ENCODE results near the gene CYB561D1. TPM values are rescaled to one million over a fixed set of nuclear protein-coding genes. Genes with fewer than 3 reads are reported as not detected.

Gene CYB561D1
- total and polyA plus RNA-seq, 4 donors: 1.3 to 2.8 (median 2.0) TPM

GRCh38 chr1:109543283-109543987 lies 49.5 kb downstream of the CYB561D1 start:
- Histone ChIP-seq H3K4me3 (ENCODE audit: low read depth in 1 of 3, low read length in 3 of 3) (no peak overlapping the region), H3K9me3 (ENCODE audit: control insufficient read depth in 4 of 4, low read length in 3 of 4) (no peaks in the 10 kb centered on the region), H3K36me3 (ENCODE audit: control insufficient read depth in 4 of 4, insufficient read depth in 3 of 4, low read depth in 1 of 4, low read length in 3 of 4) (no peaks in the 10 kb centered on the region), H3K27me3 (ENCODE audit: control insufficient read depth in 4 of 4, insufficient read depth in 4 of 4, low read length in 3 of 4) (no peaks in the 10 kb centered on the region), H3K4me1 (ENCODE audit: control insufficient read depth in 4 of 4, insufficient read depth in 4 of 4, low read length in 3 of 4) (peaks cover 0 to 23% (median 18%) of the 10 kb centered on the region in 4 donors), H3K27ac (ENCODE audit: low read depth in 1 of 2, low read length in 2 of 2) (no peak overlapping the region), H3K9ac (ENCODE audit: low read depth in 1 of 2, low read length in 2 of 2) (no peak overlapping the region)
- DNase-seq (ENCODE audit: low spot score): no peak
- WGBS: 90% methylated on average over 24 of the region's 24 CpGs
- TF ChIP-seq EGR1 (IDR thresholded peaks at IDR 0.05; ENCODE audit: low read depth in 2 of 2): no peak
- TF ChIP-seq FOXA1 (IDR thresholded peaks at IDR 0.05): no peak
- no peak for TF ChIP-seq NR2F2 (IDR thresholded peaks at IDR 0.05)
- TF ChIP-seq FOXA2 (IDR thresholded peaks at IDR 0.05): no peak
- TF ChIP-seq GABPA (IDR thresholded peaks at IDR 0.05 in 1 of 2, conservative IDR thresholded peaks at IDR 0.05 in 1 of 2): no peak
- no peak for TF ChIP-seq HNF4G (IDR thresholded peaks at IDR 0.05)
- TF ChIP-seq ATF3 (IDR thresholded peaks at IDR 0.05): no peak
- TF ChIP-seq CTCF (IDR thresholded peaks at IDR 0.05; ENCODE audit: low read depth, low read length, missing input control): no peak
- no peak for TF ChIP-seq RXRA (IDR thresholded peaks at IDR 0.05)
- no peak for TF ChIP-seq TAF1 (conservative IDR thresholded peaks at IDR 0.05)

GRCh38 chr1:109543988-109544735 lies 50.3 kb downstream of the CYB561D1 start:
- no peak for DNase-seq (ENCODE audit: low spot score)
- peaks cover 0 to 26% (median 19%) of the 10 kb centered on the region in 4 donors for H3K4me1 ChIP-seq (ENCODE audit: control insufficient read depth in 4 of 4, insufficient read depth in 4 of 4, low read length in 3 of 4)
- no peak overlapping the region for H3K9ac ChIP-seq (ENCODE audit: low read depth in 1 of 2, low read length in 2 of 2)
- no peak overlapping the region for H3K4me3 ChIP-seq (ENCODE audit: low read depth in 1 of 3, low read length in 3 of 3)
- no peak for TF ChIP-seq RXRA (IDR thresholded peaks at IDR 0.05)
- TF ChIP-seq GABPA (IDR thresholded peaks at IDR 0.05 in 1 of 2, conservative IDR thresholded peaks at IDR 0.05 in 1 of 2): no peak
- no peak for TF ChIP-seq CTCF (IDR thresholded peaks at IDR 0.05; ENCODE audit: low read depth, low read length, missing input control)
- no peak for TF ChIP-seq REST (IDR thresholded peaks at IDR 0.05)
- TF ChIP-seq YY1 (IDR thresholded peaks at IDR 0.05): no peak
- no peak for TF ChIP-seq ATF3 (IDR thresholded peaks at IDR 0.05)
- TF ChIP-seq FOXA2 (IDR thresholded peaks at IDR 0.05): no peak
- TF ChIP-seq EGR1 (IDR thresholded peaks at IDR 0.05; ENCODE audit: low read depth in 2 of 2): no peak
- no peak for TF ChIP-seq HNF4G (IDR thresholded peaks at IDR 0.05)
- no peak for TF ChIP-seq MAX (IDR thresholded peaks at IDR 0.05)
- no peak for TF ChIP-seq ZBTB33 (IDR thresholded peaks at IDR 0.05)
- no peak for TF ChIP-seq SP1 (IDR thresholded peaks at IDR 0.05)
- H3K9me3 ChIP-seq (ENCODE audit: control insufficient read depth in 4 of 4, low read length in 3 of 4): no peaks in the 10 kb centered on the region
- no peaks in the 10 kb centered on the region for H3K27me3 ChIP-seq (ENCODE audit: control insufficient read depth in 4 of 4, insufficient read depth in 4 of 4, low read length in 3 of 4)
- no peaks in the 10 kb centered on the region for H3K36me3 ChIP-seq (ENCODE audit: control insufficient read depth in 4 of 4, insufficient read depth in 3 of 4, low read depth in 1 of 4, low read length in 3 of 4)
- 69% methylated on average over 14 of the region's 14 CpGs for WGBS
- no peak overlapping the region for H3K27ac ChIP-seq (ENCODE audit: low read depth in 1 of 2, low read length in 2 of 2)
